ENCODE results near the gene ZNF283.

The ZNF283 gene

GRCh38 chr19:43872547-43873336, 45.6 kb downstream of the ZNF283 start (continued):
- TF ChIP-seq ZNF398 (tag by site-specific recombination; IDR thresholded peaks at IDR 0.05) (no peak), YY2 (tag by site-specific recombination; IDR thresholded peaks at IDR 0.05) (no peak), PRDM6 (tag by site-specific recombination; IDR thresholded peaks at IDR 0.05) (no peak), ZNF148 (tag by site-specific recombination; IDR thresholded peaks at IDR 0.05; ENCODE audit: borderline replicate concordance) (no peak), ZNF585B (tag by site-specific recombination; IDR thresholded peaks at IDR 0.05) (no peak), KLF7 (tag by site-specific recombination; IDR thresholded peaks at IDR 0.05; ENCODE audit: borderline replicate concordance) (no peak), ZNF350 (tag by site-specific recombination; IDR thresholded peaks at IDR 0.05) (peak; percentile 35), ZNF311 (tag by site-specific recombination; IDR thresholded peaks at IDR 0.05; ENCODE audit: borderline replicate concordance) (no peak), ZNF292 (tag by site-specific recombination; IDR thresholded peaks at IDR 0.05; ENCODE audit: borderline replicate concordance, low read depth) (no peak), ZNF274 (IDR thresholded peaks at IDR 0.05; ENCODE audit: low read length) (peak; percentile 98), ZNF274 (tag by site-specific recombination; IDR thresholded peaks at IDR 0.05; ENCODE audit: borderline replicate concordance) (peak; percentile 100), ZNF140 (tag by site-specific recombination; IDR thresholded peaks at IDR 0.05) (no peak), SCRT1 (tag by site-specific recombination; IDR thresholded peaks at IDR 0.05; ENCODE audit: borderline replicate concordance) (peak; percentile 92), SCRT2 (tag by site-specific recombination; IDR thresholded peaks at IDR 0.05) (peak; percentile 94), REPIN1 (tag by site-specific recombination; IDR thresholded peaks at IDR 0.05; ENCODE audit: low read depth) (no peak), ZNF639 (tag by site-specific recombination; IDR thresholded peaks at IDR 0.05) (no peak), PRDM4 (tag by site-specific recombination; IDR thresholded peaks at IDR 0.05) (no peak), ZNF692 (tag by site-specific recombination; IDR thresholded peaks at IDR 0.05) (no peak), KLF8 (tag by site-specific recombination; IDR thresholded peaks at IDR 0.05) (no peak), ZNF664 (tag by site-specific recombination; IDR thresholded peaks at IDR 0.05) (no peak), ZBTB21 (tag by site-specific recombination; IDR thresholded peaks at IDR 0.05) (peak; percentile 34; the same call in 1 of the 2 replicates), ZNF239 (tag by site-specific recombination; IDR thresholded peaks at IDR 0.05) (no peak), SP7 (tag by site-specific recombination; IDR thresholded peaks at IDR 0.05) (peak; percentile 64; the same call in 1 of the 2 replicates), ZNF426 (tag by site-specific recombination; IDR thresholded peaks at IDR 0.05) (no peak), MYNN (tag by site-specific recombination; IDR thresholded peaks at IDR 0.05; ENCODE audit: borderline replicate concordance) (no peak), ZNF335 (tag by site-specific recombination; conservative IDR thresholded peaks at IDR 0.05) (no peak), SP2 (tag by site-specific recombination; IDR thresholded peaks at IDR 0.05) (no peak), ZFP41 (tag by site-specific recombination; IDR thresholded peaks at IDR 0.05; ENCODE audit: borderline replicate concordance) (no peak), ZNF610 (tag by site-specific recombination; IDR thresholded peaks at IDR 0.05; ENCODE audit: borderline replicate concordance) (no peak)

Data from HEK293 (cell line).